ENCODE measurements around the gene RNF19B. TPM values are rescaled to one million over a fixed set of nuclear protein-coding genes. Genes with fewer than 3 reads are reported as not detected.

The RNF19B gene
- total and polyA plus RNA-seq, 10 of the 15 experiments (the other 5 are each of a cell fraction or from before 2014, with no cell fraction given): 2.8 to 32.6 (median 16.6) TPM

- TF ChIP-seq SMC3 (IDR thresholded peaks at IDR 0.05; ENCODE audit: borderline replicate concordance, low read length) (peak; percentile 2; the same call in 1 of the 2 replicates), SRF (IDR thresholded peaks at IDR 0.05; ENCODE audit: low read depth in 2 of 2, low read length in 2 of 2) (no peak), ZNF274 (IDR thresholded peaks at IDR 0.05; ENCODE audit: insufficient read depth, insufficient read length) (no peak), CTCF (IDR thresholded peaks at IDR 0.05 in 2 of 3, conservative IDR thresholded peaks at IDR 0.05 in 1 of 3; ENCODE audit: control insufficient read depth in 2 of 3, extremely low read depth in 1 of 3, insufficient read depth in 1 of 3, low read depth in 3 of 3, low read length in 3 of 3) (peak in 1 of 3 experiments; percentile 29; a peak in 1 of 6 replicates), PAX5 (IDR thresholded peaks at IDR 0.05; ENCODE audit: borderline replicate concordance, low read depth, low read length) (no peak), PKNOX1 (IDR thresholded peaks at IDR 0.05) (no peak), LARP7 (IDR thresholded peaks at IDR 0.05) (no peak), HCFC1 (IDR thresholded peaks at IDR 0.05; ENCODE audit: low read length) (no peak), ELK1 (IDR thresholded peaks at IDR 0.05; ENCODE audit: low read depth, low read length) (no peak), MYB (IDR thresholded peaks at IDR 0.05; ENCODE audit: borderline replicate concordance, low read depth, low read length) (no peak), RAD21 (IDR thresholded peaks at IDR 0.05; ENCODE audit: insufficient read depth, low read depth, low read length) (peak; percentile 33; the same call in 1 of the 2 replicates)
These were observed 39.0 kb downstream of the RNF19B start (continued) for GRCh38 chr1:32925403-32926162.
